ENCODE results near the gene SAMD8.

- TF ChIP-seq, protein P1, sequence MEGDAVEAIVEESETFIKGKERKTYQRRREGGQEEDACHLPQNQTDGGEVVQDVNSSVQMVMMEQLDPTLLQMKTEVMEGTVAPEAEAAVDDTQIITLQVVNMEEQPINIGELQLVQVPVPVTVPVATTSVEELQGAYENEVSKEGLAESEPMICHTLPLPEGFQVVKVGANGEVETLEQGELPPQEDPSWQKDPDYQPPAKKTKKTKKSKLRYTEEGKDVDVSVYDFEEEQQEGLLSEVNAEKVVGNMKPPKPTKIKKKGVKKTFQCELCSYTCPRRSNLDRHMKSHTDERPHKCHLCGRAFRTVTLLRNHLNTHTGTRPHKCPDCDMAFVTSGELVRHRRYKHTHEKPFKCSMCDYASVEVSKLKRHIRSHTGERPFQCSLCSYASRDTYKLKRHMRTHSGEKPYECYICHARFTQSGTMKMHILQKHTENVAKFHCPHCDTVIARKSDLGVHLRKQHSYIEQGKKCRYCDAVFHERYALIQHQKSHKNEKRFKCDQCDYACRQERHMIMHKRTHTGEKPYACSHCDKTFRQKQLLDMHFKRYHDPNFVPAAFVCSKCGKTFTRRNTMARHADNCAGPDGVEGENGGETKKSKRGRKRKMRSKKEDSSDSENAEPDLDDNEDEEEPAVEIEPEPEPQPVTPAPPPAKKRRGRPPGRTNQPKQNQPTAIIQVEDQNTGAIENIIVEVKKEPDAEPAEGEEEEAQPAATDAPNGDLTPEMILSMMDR (IDR thresholded peaks at IDR 0.05; ENCODE audit: poor library complexity) = no peak
- TF ChIP-seq EZH2phosphoT487 (IDR thresholded peaks at IDR 0.05; ENCODE audit: low read depth, severe bottlenecking, unreplicated experiment) = no peak
- TF ChIP-seq EZH2 (IDR thresholded peaks at IDR 0.05; ENCODE audit: borderline replicate concordance) = no peak
These were observed 40.5 kb upstream of the SAMD8 start for GRCh38 chr10:75070961-75071428.
